Thyroid gland (tissue), 4 donors: ENCODE measurements around the gene ZNF717.

ENCODE experiments used
- POLR2A ChIP-seq, 2 donors: fragments of 450-650 bp; IDR thresholded peaks; one replicate each; pipeline ENCODE4 v1.6.1; 2017; ENCODE audit warnings: antibody characterized with exemption in 2 of 2, mild to moderate bottlenecking in 2 of 2, moderate library complexity in 1 of 2
- TF ChIP-seq, protein P1 (sequence below), 6 experiments: fragments of 200-600 bp in 3 of 6; fragments of 450-650 bp in 3 of 6; sonication (generic) in 3 of 6; IDR thresholded peaks; one replicate each; pipeline ENCODE4 v1.5.1; 2016 to 2019; ENCODE audit warnings: antibody characterized with exemption in 6 of 6, mild to moderate bottlenecking in 2 of 6, inconsistent platforms in 1 of 6, moderate library complexity in 1 of 6

GRCh38 chr3:75692061-75692460 lies 93.3 kb downstream of the ZNF717 start:
- TF ChIP-seq, protein P1, sequence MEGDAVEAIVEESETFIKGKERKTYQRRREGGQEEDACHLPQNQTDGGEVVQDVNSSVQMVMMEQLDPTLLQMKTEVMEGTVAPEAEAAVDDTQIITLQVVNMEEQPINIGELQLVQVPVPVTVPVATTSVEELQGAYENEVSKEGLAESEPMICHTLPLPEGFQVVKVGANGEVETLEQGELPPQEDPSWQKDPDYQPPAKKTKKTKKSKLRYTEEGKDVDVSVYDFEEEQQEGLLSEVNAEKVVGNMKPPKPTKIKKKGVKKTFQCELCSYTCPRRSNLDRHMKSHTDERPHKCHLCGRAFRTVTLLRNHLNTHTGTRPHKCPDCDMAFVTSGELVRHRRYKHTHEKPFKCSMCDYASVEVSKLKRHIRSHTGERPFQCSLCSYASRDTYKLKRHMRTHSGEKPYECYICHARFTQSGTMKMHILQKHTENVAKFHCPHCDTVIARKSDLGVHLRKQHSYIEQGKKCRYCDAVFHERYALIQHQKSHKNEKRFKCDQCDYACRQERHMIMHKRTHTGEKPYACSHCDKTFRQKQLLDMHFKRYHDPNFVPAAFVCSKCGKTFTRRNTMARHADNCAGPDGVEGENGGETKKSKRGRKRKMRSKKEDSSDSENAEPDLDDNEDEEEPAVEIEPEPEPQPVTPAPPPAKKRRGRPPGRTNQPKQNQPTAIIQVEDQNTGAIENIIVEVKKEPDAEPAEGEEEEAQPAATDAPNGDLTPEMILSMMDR (IDR thresholded peaks at IDR 0.05) = no peak
- TF ChIP-seq POLR2A (IDR thresholded peaks at IDR 0.05) = no peak
